H9 (cell line): ENCODE measurements around the gene RSPH4A. TPM values are rescaled to one million over a fixed set of nuclear protein-coding genes. Genes with fewer than 3 reads are reported as not detected.

Source experiments
- DNase-seq: peaks from one replicate; pipeline ENCODE4 v3.0.0-alpha.2; 2017
- H2AFZ ChIP-seq: one replicate; pipeline ENCODE4 v1.6.1; 2013; ENCODE audit warnings: mild to moderate bottlenecking, low read length, control low read depth, moderate library complexity
- H2AK5ac ChIP-seq: 2 replicates; pipeline ENCODE4 v1.6.1; 2013; ENCODE audit warnings: low read length, control low read depth, mixed read lengths; ENCODE audit not compliant: insufficient read length
- H2BK120ac ChIP-seq: one replicate; pipeline ENCODE4 v1.6.1; 2013; ENCODE audit warnings: low read depth, mild to moderate bottlenecking, low read length, control low read depth, inconsistent platforms; ENCODE audit not compliant: poor library complexity, severe bottlenecking
- H2BK12ac ChIP-seq: 2 replicates; pipeline ENCODE4 v1.6.1; 2013; ENCODE audit warnings: low read length, control low read depth, mixed read lengths, low read depth; ENCODE audit not compliant: insufficient read length
- H2BK15ac ChIP-seq: 2 replicates; pipeline ENCODE4 v1.6.1; 2013; ENCODE audit warnings: low read depth, low read length, control low read depth
- H2BK20ac ChIP-seq: one replicate; pipeline ENCODE4 v1.6.1; 2013; ENCODE audit warnings: low read depth, mild to moderate bottlenecking, low read length, control low read depth, inconsistent platforms; ENCODE audit not compliant: poor library complexity, severe bottlenecking
- H2BK5ac ChIP-seq: 2 replicates; pipeline ENCODE4 v1.6.1; 2013; ENCODE audit warnings: low read length, control low read depth, mixed read lengths; ENCODE audit not compliant: insufficient read length
- H3K14ac ChIP-seq: 2 replicates; pipeline ENCODE4 v1.6.1; 2013; ENCODE audit warnings: low read length, control low read depth; ENCODE audit not compliant: insufficient read depth
- H3K18ac ChIP-seq: 2 replicates; pipeline ENCODE4 v1.6.1; 2013; ENCODE audit warnings: low read depth, mild to moderate bottlenecking, mixed read lengths, low read length, control low read depth; ENCODE audit not compliant: insufficient read length
- H3K23ac ChIP-seq: 2 replicates; pipeline ENCODE4 v1.6.1; 2013; ENCODE audit warnings: low read length, control low read depth, mixed read lengths, low read depth; ENCODE audit not compliant: insufficient read length
- H3K23me2 ChIP-seq: 2 replicates; pipeline ENCODE4 v1.6.1; 2013; ENCODE audit warnings: low read depth, mild to moderate bottlenecking, mixed read lengths, low read length, control low read depth; ENCODE audit not compliant: insufficient read length, poor library complexity, severe bottlenecking
- H3K27ac ChIP-seq: 2 replicates; pipeline ENCODE4 v1.5.1; 2013; ENCODE audit warnings: low read length, control low read depth, mixed read lengths, low read depth; ENCODE audit not compliant: insufficient read length
- H3K27me3 ChIP-seq: 2 replicates; pipeline ENCODE4 v1.6.1; 2013; ENCODE audit warnings: low read length, control low read depth, inconsistent platforms; ENCODE audit not compliant: insufficient read depth
- H3K4ac ChIP-seq: 2 replicates; pipeline ENCODE4 v1.6.1; 2013; ENCODE audit warnings: low read depth, mild to moderate bottlenecking, control low read depth, inconsistent platforms, low read length, moderate library complexity
- H3K4me1 ChIP-seq: 2 replicates; pipeline ENCODE4 v1.6.1; 2013; ENCODE audit warnings: low read length, control low read depth, inconsistent platforms; ENCODE audit not compliant: insufficient read depth
- H3K4me2 ChIP-seq: 2 replicates; pipeline ENCODE4 v1.6.1; 2013; ENCODE audit warnings: low read length, control low read depth, mixed read lengths; ENCODE audit not compliant: insufficient read length, insufficient read depth
- H3K56ac ChIP-seq: 2 replicates; pipeline ENCODE4 v1.6.1; 2013; ENCODE audit warnings: low read depth, mild to moderate bottlenecking, mixed read lengths, low read length, control low read depth; ENCODE audit not compliant: insufficient read length
- H3K79me1 ChIP-seq: 2 replicates; pipeline ENCODE4 v1.6.1; 2013; ENCODE audit warnings: low read depth, mild to moderate bottlenecking, moderate library complexity, low read length, control low read depth, inconsistent platforms; ENCODE audit not compliant: insufficient read depth, poor library complexity, severe bottlenecking
- H3K79me2 ChIP-seq: 2 replicates; pipeline ENCODE4 v1.6.1; 2013; ENCODE audit warnings: low read length, control low read depth, inconsistent platforms; ENCODE audit not compliant: insufficient read depth
- H3K9ac ChIP-seq: 2 replicates; pipeline ENCODE4 v1.6.1; 2013; ENCODE audit warnings: low read length, control low read depth, mixed read lengths; ENCODE audit not compliant: insufficient read length; ENCODE audit errors: extremely low read depth
- H3K9me3 ChIP-seq: one replicate; pipeline ENCODE4 v1.6.1; 2013; ENCODE audit warnings: low read depth, low read length, inconsistent platforms; ENCODE audit not compliant: control insufficient read depth
- H3T11ph ChIP-seq: one replicate; pipeline ENCODE4 v1.6.1; 2013; ENCODE audit warnings: mild to moderate bottlenecking, low read length, control low read depth, inconsistent platforms
- H4K20me1 ChIP-seq: one replicate; pipeline ENCODE4 v1.6.1; 2013; ENCODE audit not compliant: control insufficient read depth, insufficient read length, insufficient read depth
- H4K5ac ChIP-seq: 2 replicates; pipeline ENCODE4 v1.6.1; 2013; ENCODE audit warnings: low read depth, mild to moderate bottlenecking, mixed read lengths, low read length, control low read depth; ENCODE audit not compliant: insufficient read length
- H4K8ac ChIP-seq: replicated peaks from 2 replicates; pipeline ENCODE4 v1.6.1; 2013; ENCODE audit warnings: low read length, control low read depth, mixed read lengths, low read depth; ENCODE audit not compliant: insufficient read length
- H4K91ac ChIP-seq: 2 replicates; pipeline ENCODE4 v1.6.1; 2013; ENCODE audit warnings: low read depth, mild to moderate bottlenecking, moderate library complexity, mixed read lengths, low read length, control low read depth; ENCODE audit not compliant: insufficient read length
- H3K27ac Mint-ChIP-seq, 3 experiments: 2 replicates in 2 of 3; 3 replicates in 1 of 3; pipeline ENCODE4 v1.8.0; 2020 to 2021; ENCODE audit warnings: mixed read lengths in 3 of 3, mild to moderate bottlenecking in 1 of 3, moderate library complexity in 1 of 3
- H3K27me3 Mint-ChIP-seq: 2 replicates; pipeline ENCODE4 v1.8.0; 2021; ENCODE audit warnings: low read depth, mild to moderate bottlenecking, moderate library complexity, mixed read lengths
- H3K36me3 Mint-ChIP-seq, 3 experiments: 2 replicates in 2 of 3; 3 replicates in 1 of 3; pipeline ENCODE4 v1.8.0; 2020 to 2021; ENCODE audit warnings: low read depth in 3 of 3, mixed read lengths in 3 of 3; ENCODE audit not compliant: insufficient read depth in 1 of 3
- H3K4me1 Mint-ChIP-seq, 2 experiments: 2 replicates each; pipeline ENCODE4 v1.8.0; 2020; ENCODE audit warnings: mixed read lengths in 2 of 2
- H3K4me3 Mint-ChIP-seq, 2 experiments: 2 replicates in 1 of 2; 3 replicates in 1 of 2; pipeline ENCODE4 v1.8.0; 2020 to 2021; ENCODE audit warnings: mild to moderate bottlenecking in 2 of 2, mixed read lengths in 2 of 2, moderate library complexity in 1 of 2
- H3K9me3 Mint-ChIP-seq, 2 experiments: 2 replicates in 1 of 2; 3 replicates in 1 of 2; pipeline ENCODE4 v1.8.0; 2020; ENCODE audit warnings: mild to moderate bottlenecking in 2 of 2, mixed read lengths in 2 of 2, moderate library complexity in 1 of 2
- WGBS: extraction: QIAGEN DNeasy Blood & Tissue Kit; methylation state at CpG from one replicate; pipeline ENCODE4 v1.1.7; 2013; ENCODE audit warnings: missing lambda C conversion rate, low lambda C conversion rate, mixed read lengths; ENCODE audit not compliant: insufficient read length; ENCODE audit errors: extremely low coverage; 5-methylcytosine and 5-hydroxymethylcytosine counted together
- total RNA-seq: library from RNA; stranded (reverse); gene quantifications from 2 replicates; pipeline ENCODE4 v1.2.1, GENCODE V29; 2021
- TF ChIP-seq, protein P1 (sequence below): fragments of 200-600 bp; sonication (generic); conservative IDR thresholded peaks from 3 replicates; pipeline ENCODE4 v1.8.0; 2021; ENCODE audit warnings: antibody characterized with exemption, mild to moderate bottlenecking

The RSPH4A gene
- total RNA-seq, 1 experiment from 2014 or later = 0.31 TPM

DNA sequence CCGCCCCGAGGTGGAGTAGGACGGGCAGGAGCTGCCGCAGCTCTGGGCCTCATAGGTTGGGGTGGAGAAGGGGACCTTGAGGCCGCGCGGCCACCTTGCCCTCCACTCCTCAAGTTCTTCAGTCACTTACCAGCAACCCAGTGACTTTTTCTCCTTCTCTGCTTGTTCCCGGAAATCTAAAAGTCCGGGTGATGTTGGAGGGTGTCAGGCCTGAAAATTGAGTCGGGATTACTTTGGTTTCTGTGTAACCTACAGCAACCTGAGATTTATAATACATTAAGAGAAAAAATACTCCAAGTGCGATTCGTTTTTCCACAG is 44.6 kb upstream of the RSPH4A start:
- Mint-ChIP-seq H3K36me3 (peaks cover 0 to 17% (median 0%) of the 10 kb centered on the region in 3 experiments; a peak in 4 of 7 replicates), H3K27me3 (peaks cover 8% of the 10 kb centered on the region), H3K4me3 (peak overlapping the region; percentile 99 to 100), H3K4me1 (peaks cover 12 to 16% of the 10 kb centered on the region in 2 experiments), H3K27ac (peak overlapping the region; percentile 97 to 98 (median 97)), H3K9me3 (no peaks in the 10 kb centered on the region)
- H4K91ac ChIP-seq = no peak overlapping the region
- no peak for DNase-seq
- no peaks in the 10 kb centered on the region for H3K79me1 ChIP-seq
- H3K4me1 ChIP-seq = peaks cover 2% of the 10 kb centered on the region; the same call in 1 of the 2 replicates
- H3T11ph ChIP-seq = no peak overlapping the region
- H3K79me2 ChIP-seq = peaks cover 6% of the 10 kb centered on the region; the same call in 1 of the 2 replicates
- no peak overlapping the region for H2BK120ac ChIP-seq
- no peak overlapping the region; the same call in 1 of the 2 replicates for H2BK15ac ChIP-seq
- no peaks in the 10 kb centered on the region for H4K20me1 ChIP-seq
- TF ChIP-seq, protein P1, sequence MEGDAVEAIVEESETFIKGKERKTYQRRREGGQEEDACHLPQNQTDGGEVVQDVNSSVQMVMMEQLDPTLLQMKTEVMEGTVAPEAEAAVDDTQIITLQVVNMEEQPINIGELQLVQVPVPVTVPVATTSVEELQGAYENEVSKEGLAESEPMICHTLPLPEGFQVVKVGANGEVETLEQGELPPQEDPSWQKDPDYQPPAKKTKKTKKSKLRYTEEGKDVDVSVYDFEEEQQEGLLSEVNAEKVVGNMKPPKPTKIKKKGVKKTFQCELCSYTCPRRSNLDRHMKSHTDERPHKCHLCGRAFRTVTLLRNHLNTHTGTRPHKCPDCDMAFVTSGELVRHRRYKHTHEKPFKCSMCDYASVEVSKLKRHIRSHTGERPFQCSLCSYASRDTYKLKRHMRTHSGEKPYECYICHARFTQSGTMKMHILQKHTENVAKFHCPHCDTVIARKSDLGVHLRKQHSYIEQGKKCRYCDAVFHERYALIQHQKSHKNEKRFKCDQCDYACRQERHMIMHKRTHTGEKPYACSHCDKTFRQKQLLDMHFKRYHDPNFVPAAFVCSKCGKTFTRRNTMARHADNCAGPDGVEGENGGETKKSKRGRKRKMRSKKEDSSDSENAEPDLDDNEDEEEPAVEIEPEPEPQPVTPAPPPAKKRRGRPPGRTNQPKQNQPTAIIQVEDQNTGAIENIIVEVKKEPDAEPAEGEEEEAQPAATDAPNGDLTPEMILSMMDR = no peak
- peak overlapping the region; percentile 95 for H3K9ac ChIP-seq
- H2AFZ ChIP-seq = no peak overlapping the region
- H3K14ac ChIP-seq = peak overlapping the region; percentile 65; the same call in 1 of the 2 replicates
- H3K27me3 ChIP-seq = no peaks in the 10 kb centered on the region
- no peak overlapping the region for H2BK20ac ChIP-seq
- no peak overlapping the region for H3K56ac ChIP-seq
- peaks cover 5% of the 10 kb centered on the region for H3K23me2 ChIP-seq
- no peak overlapping the region for H2AK5ac ChIP-seq
- H3K27ac ChIP-seq = no peak overlapping the region
- no peak overlapping the region for H3K23ac ChIP-seq
- H3K9me3 ChIP-seq = no peaks in the 10 kb centered on the region
- H4K8ac ChIP-seq = no peak overlapping the region
- WGBS = no CpG with 5 or more reads among the region's 12 CpGs
- no peak overlapping the region for H4K5ac ChIP-seq
- no peak overlapping the region for H2BK12ac ChIP-seq
- peak overlapping the region; percentile 97 for H3K4me2 ChIP-seq
- H3K4ac ChIP-seq = no peak overlapping the region
- H3K18ac ChIP-seq = no peak overlapping the region
- no peak overlapping the region for H2BK5ac ChIP-seq
